ENCODE data around the gene RPS14. TPM values are rescaled to one million over a fixed set of nuclear protein-coding genes. Genes with fewer than 3 reads are reported as not detected.

Gene RPS14
- total and polyA plus RNA-seq, 10 of the 15 experiments (the other 5 are each of a cell fraction or from before 2014, with no cell fraction given) = 2,295 to 4,047 (median 2,787) TPM

- TF ChIP-seq RB1 (IDR thresholded peaks at IDR 0.05; ENCODE audit: borderline replicate concordance) = no peak
- TF ChIP-seq BACH1 (IDR thresholded peaks at IDR 0.05; ENCODE audit: borderline replicate concordance) = peak; percentile 93
- TF ChIP-seq EP300 (IDR thresholded peaks at IDR 0.05; ENCODE audit: borderline replicate concordance in 1 of 2, control insufficient read depth in 1 of 2, low read depth in 2 of 2, low read length in 2 of 2) = no peak
- no peak for TF ChIP-seq MEF2B (IDR thresholded peaks at IDR 0.05; ENCODE audit: partially characterized antibody, poor library complexity, severe bottlenecking)
- TF ChIP-seq POLR2AphosphoS2 (IDR thresholded peaks at IDR 0.05; ENCODE audit: low read depth, low read length) = peak; percentile 91; the same call in 1 of the 2 replicates
- TF ChIP-seq SMARCA5 (IDR thresholded peaks at IDR 0.05) = 0 out of 2 replicates have a peak, but pooled peaks have one; percentile 47
- peak; percentile 43; the same call in 1 of the 2 replicates for TF ChIP-seq EED (IDR thresholded peaks at IDR 0.05; ENCODE audit: low read depth)
- no peak for TF ChIP-seq GABPA (IDR thresholded peaks at IDR 0.05; ENCODE audit: low read depth)
- TF ChIP-seq RELB (IDR thresholded peaks at IDR 0.05; ENCODE audit: low read depth) = peak; percentile 35; the same call in 1 of the 2 replicates
- peak; percentile 65; the same call in 1 of the 2 replicates for TF ChIP-seq PRDM15 (CRISPR knock-in tag; IDR thresholded peaks at IDR 0.05)
- TF ChIP-seq FOS (IDR thresholded peaks at IDR 0.05; ENCODE audit: borderline replicate concordance, extremely low read depth, insufficient read length) = no peak
- 0 out of 2 replicates have a peak, but pooled peaks have one; percentile 62 for TF ChIP-seq GATAD2B (conservative IDR thresholded peaks at IDR 0.05; ENCODE audit: low read depth)
- TF ChIP-seq ZNF24 (IDR thresholded peaks at IDR 0.05) = peak; percentile 59; the same call in 1 of the 2 replicates
- TF ChIP-seq RBBP5 (conservative IDR thresholded peaks at IDR 0.05) = no peak
- TF ChIP-seq SIX5 (IDR thresholded peaks at IDR 0.05; ENCODE audit: low read depth, low read length, severe bottlenecking) = no peak
- TF ChIP-seq MAX (IDR thresholded peaks at IDR 0.05; ENCODE audit: low read depth, low read length) = no peak
- TF ChIP-seq EZH2 (IDR thresholded peaks at IDR 0.05; ENCODE audit: borderline replicate concordance, control insufficient read depth, low read depth, low read length) = no peak
- TF ChIP-seq RAD21 (IDR thresholded peaks at IDR 0.05; ENCODE audit: insufficient read depth, low read depth, low read length) = no peak
- TF ChIP-seq, protein P1, sequence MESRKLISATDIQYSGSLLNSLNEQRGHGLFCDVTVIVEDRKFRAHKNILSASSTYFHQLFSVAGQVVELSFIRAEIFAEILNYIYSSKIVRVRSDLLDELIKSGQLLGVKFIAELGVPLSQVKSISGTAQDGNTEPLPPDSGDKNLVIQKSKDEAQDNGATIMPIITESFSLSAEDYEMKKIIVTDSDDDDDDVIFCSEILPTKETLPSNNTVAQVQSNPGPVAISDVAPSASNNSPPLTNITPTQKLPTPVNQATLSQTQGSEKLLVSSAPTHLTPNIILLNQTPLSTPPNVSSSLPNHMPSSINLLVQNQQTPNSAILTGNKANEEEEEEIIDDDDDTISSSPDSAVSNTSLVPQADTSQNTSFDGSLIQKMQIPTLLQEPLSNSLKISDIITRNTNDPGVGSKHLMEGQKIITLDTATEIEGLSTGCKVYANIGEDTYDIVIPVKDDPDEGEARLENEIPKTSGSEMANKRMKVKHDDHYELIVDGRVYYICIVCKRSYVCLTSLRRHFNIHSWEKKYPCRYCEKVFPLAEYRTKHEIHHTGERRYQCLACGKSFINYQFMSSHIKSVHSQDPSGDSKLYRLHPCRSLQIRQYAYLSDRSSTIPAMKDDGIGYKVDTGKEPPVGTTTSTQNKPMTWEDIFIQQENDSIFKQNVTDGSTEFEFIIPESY (IDR thresholded peaks at IDR 0.05) = no peak
- TF ChIP-seq ZBED1 (IDR thresholded peaks at IDR 0.05; ENCODE audit: borderline replicate concordance) = peak; percentile 74
- no peak for TF ChIP-seq TARDBP (IDR thresholded peaks at IDR 0.05; ENCODE audit: borderline replicate concordance)
- no peak for TF ChIP-seq MYC (IDR thresholded peaks at IDR 0.05; ENCODE audit: insufficient read depth, insufficient read length, insufficient replicate concordance, low read length, severe bottlenecking)
Measured at GRCh38 chr5:150409638-150410523, 39.7 kb downstream of the RPS14 start (continued).

All from GM12878 (cell line).